HG03521 (cell line): Measurements from ENCODE around the gene TSPYL4.
A peak's percentile ranks its signal among the peaks of the same experiment; 100 is the strongest.
"Not testable (repeated sequence)": the region's sequence is repeated elsewhere in the genome, so short reads cannot be mapped to it uniquely, and the experiment has no call there.

Experiments
- ATAC-seq: cut with Tn5 transposase; IDR thresholded peaks from one replicate; pipeline ENCODE4 v1.9.1; 2021; ENCODE audit warnings: mild to moderate bottlenecking, moderate library complexity; ENCODE audit not compliant: unreplicated experiment

TSPYL4 gene

GRCh38 chr6:116253505-116254296 is at the start of gene TSPYL4:
TSPYL4 (minus strand) TSS chr6:116254075; CDS start chr6:116254008, 67 bp downstream.
- ATAC-seq, result peak; percentile 100

- no peak for ATAC-seq
Measured at GRCh38 chr6:116301104-116301503, 47.2 kb upstream of the TSPYL4 start.

- ATAC-seq, result no peak
Measured at GRCh38 chr6:116300566-116300965, 46.7 kb upstream of the TSPYL4 start.

GRCh38 chr6:116298973-116299372 is 45.1 kb upstream of the TSPYL4 start:
- ATAC-seq, result no peak

- no peak for ATAC-seq
Measured at GRCh38 chr6:116298273-116298672, 44.4 kb upstream of the TSPYL4 start.

- ATAC-seq, result no peak
Measured at GRCh38 chr6:116292553-116292952, 38.7 kb upstream of the TSPYL4 start.

GRCh38 chr6:116291701-116292396 is 38.0 kb upstream of the TSPYL4 start:
- no peak for ATAC-seq

- ATAC-seq, result no peak
Measured at GRCh38 chr6:116290799-116291198, 36.9 kb upstream of the TSPYL4 start.

GRCh38 chr6:116289876-116290275 is 36.0 kb upstream of the TSPYL4 start:
- no peak for ATAC-seq

GRCh38 chr6:116287689-116288282 is 33.9 kb upstream of the TSPYL4 start:
- ATAC-seq, result no peak

GRCh38 chr6:116286773-116287358 is 33.0 kb upstream of the TSPYL4 start:
- ATAC-seq, result no peak

- ATAC-seq, result not testable (repeated sequence)
Measured at GRCh38 chr6:116284984-116285383, 31.1 kb upstream of the TSPYL4 start.

GRCh38 chr6:116283191-116283590 is 29.3 kb upstream of the TSPYL4 start:
- ATAC-seq, result no peak

- ATAC-seq, result no peak
Measured at GRCh38 chr6:116282698-116283097, 28.8 kb upstream of the TSPYL4 start.

GRCh38 chr6:116280933-116281316 is 27.1 kb upstream of the TSPYL4 start:
- ATAC-seq, result no peak

GRCh38 chr6:116280161-116280932 is 26.5 kb upstream of the TSPYL4 start:
- ATAC-seq, result no peak

GRCh38 chr6:116279232-116280160 is 25.6 kb upstream of the TSPYL4 start, which contains the start of gene TSPYL1:
TSPYL1 (minus strand) TSS chr6:116279930; CDS start chr6:116279830, 100 bp downstream.
- ATAC-seq, result peak; percentile 94

GRCh38 chr6:116278854-116279231 is 25.0 kb upstream of the TSPYL4 start:
- ATAC-seq, result no peak

GRCh38 chr6:116278481-116278829 is 24.6 kb upstream of the TSPYL4 start:
- no peak for ATAC-seq

- no peak for ATAC-seq
Measured at GRCh38 chr6:116277124-116277523, 23.2 kb upstream of the TSPYL4 start.
